Endothelial cell (in vitro differentiated cells): Measurements from ENCODE around the gene DMAC1. TPM values are rescaled to one million over a fixed set of nuclear protein-coding genes. Genes with fewer than 3 reads are reported as not detected.

Experiments
- DNase-seq: peaks from one replicate; pipeline ENCODE4 v3.0.0; 2021; ENCODE audit warnings: low spot score
- H3K27ac Mint-ChIP-seq: one replicate; pipeline ENCODE4 v1.8.0; 2021; ENCODE audit warnings: mixed read lengths, inconsistent platforms; ENCODE audit not compliant: unreplicated experiment
- H3K27me3 Mint-ChIP-seq: one replicate; pipeline ENCODE4 v1.8.0; 2021; ENCODE audit warnings: mild to moderate bottlenecking, moderate library complexity, mixed read lengths, inconsistent platforms; ENCODE audit not compliant: unreplicated experiment
- H3K36me3 Mint-ChIP-seq: one replicate; pipeline ENCODE4 v1.8.0; 2021; ENCODE audit warnings: mild to moderate bottlenecking, low read depth, mixed read lengths, inconsistent platforms; ENCODE audit not compliant: unreplicated experiment
- H3K4me1 Mint-ChIP-seq: one replicate; pipeline ENCODE4 v1.8.0; 2021; ENCODE audit warnings: mild to moderate bottlenecking, mixed read lengths, inconsistent platforms; ENCODE audit not compliant: unreplicated experiment
- H3K4me3 Mint-ChIP-seq: one replicate; pipeline ENCODE4 v1.8.0; 2021; ENCODE audit warnings: mild to moderate bottlenecking, mixed read lengths, inconsistent platforms; ENCODE audit not compliant: unreplicated experiment
- H3K9me3 Mint-ChIP-seq: one replicate; pipeline ENCODE4 v1.8.0; 2021; ENCODE audit warnings: mixed read lengths, inconsistent platforms; ENCODE audit not compliant: unreplicated experiment
- total RNA-seq: library from RNA; stranded (reverse); fragmentation: NEBNext Ultra II Directional; extraction: Animal tissue kit (Norgen Biotek cat#: 25700); gene quantifications from one replicate; pipeline ENCODE4 v1.2.1, GENCODE V29; 2021; ENCODE audit not compliant: unreplicated experiment
- TF ChIP-seq, protein P1 (sequence below): fragments of 200-600 bp; sonication (generic); IDR thresholded peaks from one replicate; pipeline ENCODE4 v1.5.0; 2021; ENCODE audit warnings: antibody characterized with exemption; ENCODE audit not compliant: unreplicated experiment

The DMAC1 gene
- total RNA-seq, 1 donor from 2014 or later, result 48.4 TPM

DNA sequence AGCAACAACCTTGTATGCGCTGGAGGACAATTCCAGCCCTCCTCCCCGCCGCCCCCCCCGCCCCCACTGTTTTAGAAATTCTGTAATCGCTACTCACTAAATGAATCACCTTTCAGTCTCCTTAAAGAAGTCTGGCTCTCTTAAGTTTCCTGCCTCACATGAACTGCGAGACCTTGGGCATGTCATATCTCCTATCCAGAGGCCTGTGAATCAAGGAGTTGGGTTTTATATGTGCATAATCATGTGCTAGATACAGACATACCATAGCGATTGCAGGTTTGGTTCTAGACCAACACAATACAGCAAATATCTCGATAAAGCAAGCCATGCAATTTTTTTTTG lies 337 bp upstream of the DMAC1 start:
- H3K4me1 Mint-ChIP-seq, result peaks cover 5% of the 10 kb centered on the region
- H3K27me3 Mint-ChIP-seq, result no peaks in the 10 kb centered on the region
- no peaks in the 10 kb centered on the region for H3K9me3 Mint-ChIP-seq
- TF ChIP-seq, protein P1, sequence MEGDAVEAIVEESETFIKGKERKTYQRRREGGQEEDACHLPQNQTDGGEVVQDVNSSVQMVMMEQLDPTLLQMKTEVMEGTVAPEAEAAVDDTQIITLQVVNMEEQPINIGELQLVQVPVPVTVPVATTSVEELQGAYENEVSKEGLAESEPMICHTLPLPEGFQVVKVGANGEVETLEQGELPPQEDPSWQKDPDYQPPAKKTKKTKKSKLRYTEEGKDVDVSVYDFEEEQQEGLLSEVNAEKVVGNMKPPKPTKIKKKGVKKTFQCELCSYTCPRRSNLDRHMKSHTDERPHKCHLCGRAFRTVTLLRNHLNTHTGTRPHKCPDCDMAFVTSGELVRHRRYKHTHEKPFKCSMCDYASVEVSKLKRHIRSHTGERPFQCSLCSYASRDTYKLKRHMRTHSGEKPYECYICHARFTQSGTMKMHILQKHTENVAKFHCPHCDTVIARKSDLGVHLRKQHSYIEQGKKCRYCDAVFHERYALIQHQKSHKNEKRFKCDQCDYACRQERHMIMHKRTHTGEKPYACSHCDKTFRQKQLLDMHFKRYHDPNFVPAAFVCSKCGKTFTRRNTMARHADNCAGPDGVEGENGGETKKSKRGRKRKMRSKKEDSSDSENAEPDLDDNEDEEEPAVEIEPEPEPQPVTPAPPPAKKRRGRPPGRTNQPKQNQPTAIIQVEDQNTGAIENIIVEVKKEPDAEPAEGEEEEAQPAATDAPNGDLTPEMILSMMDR, result no peak
- peak overlapping the region; percentile 95 for H3K4me3 Mint-ChIP-seq
- peak overlapping the region; percentile 92 for H3K27ac Mint-ChIP-seq
- DNase-seq, result no peak
- H3K36me3 Mint-ChIP-seq, result no peaks in the 10 kb centered on the region

GRCh38 chr9:7794196-7794595 lies 5.4 kb downstream of the DMAC1 start:
- H3K4me3 Mint-ChIP-seq, result no peak overlapping the region
- H3K27me3 Mint-ChIP-seq, result no peaks in the 10 kb centered on the region
- H3K9me3 Mint-ChIP-seq, result no peaks in the 10 kb centered on the region
- TF ChIP-seq, protein P1, result no peak
- H3K36me3 Mint-ChIP-seq, result no peaks in the 10 kb centered on the region
- peaks cover 5% of the 10 kb centered on the region for H3K4me1 Mint-ChIP-seq
- no peak overlapping the region for H3K27ac Mint-ChIP-seq
- DNase-seq, result no peak

GRCh38 chr9:7791394-7791793 lies 8.2 kb downstream of the DMAC1 start:
- Mint-ChIP-seq H3K27me3 (no peaks in the 10 kb centered on the region), H3K4me1 (no peaks in the 10 kb centered on the region), H3K4me3 (no peak overlapping the region), H3K9me3 (no peaks in the 10 kb centered on the region), H3K36me3 (peaks cover 9% of the 10 kb centered on the region), H3K27ac (no peak overlapping the region)
- TF ChIP-seq, protein P1, result no peak
- DNase-seq, result no peak

- H3K4me1 Mint-ChIP-seq, result no peaks in the 10 kb centered on the region
- H3K4me3 Mint-ChIP-seq, result no peak overlapping the region
- H3K36me3 Mint-ChIP-seq, result peaks cover 9% of the 10 kb centered on the region
- no peaks in the 10 kb centered on the region for H3K27me3 Mint-ChIP-seq
- DNase-seq, result no peak
- H3K9me3 Mint-ChIP-seq, result no peaks in the 10 kb centered on the region
- TF ChIP-seq, protein P1, result no peak
- H3K27ac Mint-ChIP-seq, result no peak overlapping the region
Observed at GRCh38 chr9:7790819-7791182, 8.8 kb downstream of the DMAC1 start.

DNA sequence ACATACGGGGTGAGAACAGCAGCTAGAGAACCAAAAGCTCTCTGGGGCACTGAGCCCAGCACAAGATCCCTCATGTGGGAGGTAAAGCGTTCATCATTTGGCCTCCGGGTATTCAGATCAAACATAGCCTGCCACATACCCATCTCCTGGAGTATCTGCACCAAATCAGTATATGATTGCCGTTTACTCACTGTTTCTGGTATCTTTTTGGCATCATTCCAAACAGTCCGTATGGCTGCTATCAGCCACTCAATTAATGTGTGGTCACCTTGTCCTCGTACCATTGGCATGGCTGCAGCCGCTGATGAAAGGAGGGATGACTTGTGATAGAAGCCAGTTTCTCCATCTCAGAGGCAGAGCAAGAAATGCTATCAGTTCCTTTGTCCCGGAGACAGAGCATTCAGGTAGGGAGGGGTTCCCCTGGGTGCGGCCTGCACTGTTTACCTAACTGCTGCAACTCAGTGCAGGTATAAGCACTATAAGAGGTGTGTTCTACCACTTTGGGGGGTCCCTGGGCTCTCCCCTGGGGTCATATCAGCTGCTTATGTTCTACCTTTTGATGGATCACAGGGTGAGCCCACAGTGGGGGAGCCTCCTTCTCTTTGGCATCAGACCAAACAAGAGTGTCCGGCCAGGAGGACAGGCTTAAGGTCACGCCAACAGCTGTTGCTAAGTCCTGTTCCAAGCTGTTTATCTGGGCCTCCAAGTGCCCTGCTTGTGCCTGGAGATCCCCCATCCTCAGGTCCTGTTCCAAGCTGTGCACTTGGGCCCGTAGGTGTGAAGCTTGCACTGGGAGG lies 9.4 kb downstream of the DMAC1 start:
- H3K27ac Mint-ChIP-seq, result no peak overlapping the region
- H3K9me3 Mint-ChIP-seq, result no peaks in the 10 kb centered on the region
- DNase-seq, result no peak
- H3K27me3 Mint-ChIP-seq, result peaks cover 2% of the 10 kb centered on the region
- H3K4me3 Mint-ChIP-seq, result no peak overlapping the region
- TF ChIP-seq, protein P1, result no peak
- peaks cover 9% of the 10 kb centered on the region for H3K36me3 Mint-ChIP-seq
- H3K4me1 Mint-ChIP-seq, result no peaks in the 10 kb centered on the region
